GM18519 (cell line): ENCODE data around the gene MOSPD3.

Experiments used
- ATAC-seq: cut with Tn5 transposase; IDR thresholded peaks from one replicate; pipeline ENCODE4 v1.9.1; 2021; ENCODE audit warnings: mild to moderate bottlenecking, moderate library complexity; ENCODE audit not compliant: unreplicated experiment, low FRiP score

MOSPD3 gene

DNA sequence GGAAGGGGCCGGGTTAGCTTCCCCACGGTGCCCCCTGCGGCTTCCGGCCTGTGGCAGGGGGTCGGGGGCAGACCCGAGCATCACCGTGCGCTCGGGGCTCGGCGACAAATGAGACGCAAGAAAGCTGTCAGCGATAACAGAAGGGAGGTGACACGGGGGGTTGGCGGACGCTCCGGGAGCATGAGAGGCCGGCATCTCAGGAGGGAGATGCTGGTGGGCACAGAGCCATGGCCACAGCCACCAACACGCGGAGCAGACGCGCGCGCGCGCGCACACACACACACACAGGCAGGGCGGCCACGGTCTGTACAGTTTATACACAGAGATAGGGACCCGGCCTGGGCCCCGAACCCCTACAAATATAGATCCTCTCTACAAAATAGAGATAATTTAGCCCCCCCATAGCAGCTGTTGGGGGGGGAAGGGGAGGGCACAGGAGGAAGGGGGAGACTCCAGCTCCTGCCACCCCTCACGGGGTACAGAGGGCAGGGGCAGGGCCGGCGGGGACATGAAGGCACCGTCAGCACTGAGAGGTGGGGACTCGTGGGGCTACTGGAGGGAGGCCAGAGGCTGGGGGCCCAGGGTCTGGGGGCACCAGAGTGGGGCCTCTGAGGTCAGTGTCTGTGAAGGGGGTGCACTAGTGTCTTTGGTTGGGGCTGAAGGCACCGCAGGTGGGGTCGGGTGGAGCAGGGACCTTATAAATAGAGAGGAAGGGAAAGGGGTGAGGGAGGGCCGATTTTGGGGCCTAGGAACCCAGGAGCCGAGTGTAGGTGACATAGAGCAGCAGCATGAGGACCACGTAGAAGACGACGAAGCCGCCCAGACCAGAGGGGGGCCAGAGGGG is 37.8 kb upstream of the MOSPD3 start:
- ATAC-seq: no peak

GRCh38 chr7:100575206-100575631 is 37.1 kb upstream of the MOSPD3 start:
- ATAC-seq: no peak

DNA sequence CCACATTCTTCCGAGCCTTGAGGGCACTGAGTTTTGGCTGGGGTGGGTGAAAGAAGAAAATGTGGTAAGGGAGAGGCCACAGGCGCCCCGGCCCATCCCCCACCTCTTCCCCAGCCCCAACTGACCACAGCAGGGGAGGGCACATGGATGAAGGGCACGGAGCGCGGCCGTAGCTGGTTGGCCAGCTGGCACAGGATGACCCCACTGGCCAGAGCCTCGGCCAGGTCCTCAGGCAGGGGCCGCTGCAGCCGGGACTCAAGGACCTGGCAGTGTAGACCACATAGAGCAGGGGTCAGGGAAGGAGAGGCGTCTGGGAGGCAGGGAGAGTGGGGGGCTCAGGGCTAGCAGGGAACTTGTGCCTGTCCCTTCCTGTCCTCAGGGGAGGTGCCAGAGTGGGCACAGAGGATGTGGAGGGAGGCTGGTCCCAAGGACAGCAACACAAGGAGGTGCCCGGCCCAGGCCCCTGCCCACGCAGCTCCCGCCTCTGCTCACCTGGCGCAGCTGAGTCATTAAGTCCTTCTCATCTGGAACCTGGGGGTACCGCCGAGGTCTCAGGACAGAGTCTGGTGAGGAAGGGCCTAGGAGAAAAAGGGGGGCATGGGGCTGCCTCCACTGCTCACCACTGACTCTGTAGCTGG is 36.5 kb upstream of the MOSPD3 start:
- ATAC-seq: no peak

- no peak for ATAC-seq
Observed at GRCh38 chr7:100576384-100576993, 35.9 kb upstream of the MOSPD3 start.

DNA sequence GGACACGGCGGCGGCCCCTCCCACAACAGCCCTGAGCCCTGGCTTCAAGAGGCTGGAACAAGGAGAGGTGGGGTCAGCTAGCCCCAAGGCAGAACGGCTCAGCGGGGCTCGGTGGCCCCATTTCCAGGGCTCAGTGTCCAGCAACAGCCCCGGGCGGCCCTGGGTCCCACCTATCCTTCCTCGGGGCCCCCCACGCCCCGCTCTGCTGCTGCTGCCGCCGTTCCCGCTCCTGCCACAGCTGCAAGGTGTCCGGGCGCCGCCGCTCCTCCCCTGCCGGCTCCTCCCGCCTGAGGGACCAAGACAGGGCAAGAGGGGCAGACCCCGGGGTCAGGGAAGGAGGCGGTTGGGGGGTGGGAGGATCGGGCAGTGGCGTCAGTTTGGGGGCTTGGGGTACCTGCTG is 35.2 kb upstream of the MOSPD3 start:
- no peak for ATAC-seq

DNA sequence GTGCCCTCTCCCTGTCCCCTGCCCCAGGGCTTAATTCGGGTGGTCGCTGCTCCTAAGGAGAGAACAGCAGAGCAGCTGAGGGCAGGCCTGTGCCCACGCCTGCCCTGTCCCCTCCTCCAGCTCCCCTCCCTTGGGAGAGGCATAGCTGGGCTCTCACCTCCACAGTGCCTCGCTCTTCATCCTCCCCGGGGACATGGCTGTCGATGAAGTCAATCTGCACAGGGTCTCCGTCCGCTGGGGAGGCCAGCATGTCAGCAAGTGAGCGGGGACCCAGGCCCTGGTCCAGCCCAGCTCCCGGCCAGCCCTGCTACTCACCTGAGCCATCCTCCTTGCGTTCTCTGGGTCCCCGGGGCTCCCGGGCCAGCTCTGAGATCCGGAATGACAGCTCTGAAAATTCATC is 34.8 kb upstream of the MOSPD3 start:
- ATAC-seq: no peak

- no peak for ATAC-seq
Observed at GRCh38 chr7:100578246-100579183, 33.8 kb upstream of the MOSPD3 start.

DNA sequence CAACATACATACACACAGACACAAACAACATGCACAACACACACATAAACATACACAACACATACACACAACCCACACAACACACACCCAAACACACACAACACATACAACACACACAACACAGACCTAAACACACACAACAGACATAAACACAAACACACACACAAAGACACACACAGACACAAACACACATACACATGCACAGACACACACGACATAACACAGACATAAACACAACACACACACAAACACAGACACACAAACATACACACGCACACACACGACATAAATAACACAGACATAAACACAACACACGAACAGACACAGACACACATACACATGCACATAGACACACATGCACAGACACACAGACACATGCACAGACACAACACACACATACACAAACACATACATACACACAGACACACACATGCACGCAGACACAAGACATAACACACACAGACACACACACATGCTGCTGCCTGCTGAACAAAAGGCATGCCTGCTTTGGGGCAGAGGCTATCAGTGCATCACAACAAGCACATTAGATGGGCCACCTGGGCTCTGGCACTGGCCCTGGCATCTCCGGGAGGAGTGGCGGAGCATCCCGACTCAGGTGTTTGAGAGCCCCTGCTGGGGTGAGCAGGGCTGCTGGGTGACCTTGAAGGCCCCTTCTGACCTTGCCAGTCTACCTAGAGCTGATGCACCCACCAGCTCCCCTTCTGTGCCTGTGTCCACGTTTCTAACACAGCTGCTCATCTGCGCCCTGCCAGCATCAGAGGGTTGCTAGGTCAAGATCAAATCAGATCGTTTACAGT is 31.7 kb upstream of the MOSPD3 start:
- no peak for ATAC-seq

- no peak for ATAC-seq
Observed at GRCh38 chr7:100582041-100582579, 30.2 kb upstream of the MOSPD3 start.

- no peak for ATAC-seq
Observed at GRCh38 chr7:100582650-100583049, 29.7 kb upstream of the MOSPD3 start.

- no peak for ATAC-seq
Observed at GRCh38 chr7:100583132-100584053, 28.9 kb upstream of the MOSPD3 start.

DNA sequence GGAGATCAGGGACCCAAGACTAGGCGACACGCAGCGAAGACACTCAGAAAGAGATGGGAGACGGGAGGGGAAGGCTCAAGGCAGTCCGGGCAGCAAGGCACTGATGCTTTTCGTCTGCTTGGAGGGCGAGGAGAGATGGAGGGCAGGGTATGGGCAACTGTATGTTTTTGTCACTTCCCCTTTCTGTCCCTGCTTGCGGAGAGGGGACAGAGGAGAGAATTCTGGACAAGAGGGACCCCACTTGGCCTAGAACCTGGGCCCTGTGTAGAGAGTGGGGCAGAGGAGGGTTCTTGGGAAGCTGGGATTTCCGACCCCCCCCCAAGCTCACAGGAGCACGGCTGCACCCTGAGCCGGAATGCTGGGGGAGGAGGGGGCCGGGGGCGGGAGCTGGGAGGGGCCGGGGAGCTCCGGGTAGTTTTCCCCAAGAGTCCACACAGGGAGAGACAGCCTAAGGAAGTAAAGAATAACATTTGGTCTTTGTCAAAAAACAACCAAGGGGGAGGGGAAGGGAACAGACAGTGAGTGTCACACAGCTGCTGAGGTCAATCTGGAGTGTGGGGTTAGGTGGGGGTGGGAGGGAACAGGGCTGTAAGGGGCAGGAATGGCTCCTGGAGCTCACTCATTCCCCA is 28.2 kb upstream of the MOSPD3 start:
- ATAC-seq: no peak

DNA sequence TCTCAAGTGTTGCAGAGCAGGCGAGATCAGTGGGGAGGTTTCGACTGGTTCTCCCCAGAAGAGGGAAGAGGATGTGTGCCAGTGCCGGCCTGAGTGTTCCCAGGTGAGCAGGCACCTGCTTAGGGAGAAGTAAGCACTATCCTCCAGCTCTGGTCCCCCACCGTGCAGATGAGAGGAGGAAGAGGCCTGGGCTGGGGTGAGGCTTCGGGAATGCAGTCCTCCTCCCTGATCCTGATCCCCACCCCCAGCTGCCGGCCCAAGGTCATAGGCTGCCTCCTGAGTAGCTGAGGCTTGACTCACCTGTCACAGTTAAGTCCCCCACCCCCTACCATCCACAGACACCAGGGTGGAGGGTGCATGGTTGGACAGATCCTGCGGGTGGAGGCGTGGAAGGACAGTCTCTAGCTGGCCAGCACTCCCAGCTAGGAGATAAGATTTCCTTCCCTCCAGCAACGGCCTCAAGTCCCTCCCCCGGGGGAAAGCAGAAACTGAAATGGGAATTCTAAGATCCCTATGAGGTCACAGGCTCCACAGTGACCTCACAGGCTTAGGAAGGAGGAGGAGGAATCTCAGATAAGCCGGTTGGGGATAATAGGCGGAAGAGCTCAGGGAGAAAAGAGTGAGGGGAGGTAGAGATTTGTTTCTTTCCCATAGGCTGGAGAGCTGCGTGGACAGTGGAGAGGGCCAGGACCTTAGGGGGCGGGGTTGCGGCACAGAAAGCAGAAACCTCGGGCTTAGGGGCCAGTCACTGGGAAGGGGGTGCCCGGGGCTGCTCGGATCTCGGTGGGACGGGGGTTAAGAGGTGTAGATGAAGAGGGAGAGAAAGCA is 27.4 kb upstream of the MOSPD3 start:
- ATAC-seq: no peak

DNA sequence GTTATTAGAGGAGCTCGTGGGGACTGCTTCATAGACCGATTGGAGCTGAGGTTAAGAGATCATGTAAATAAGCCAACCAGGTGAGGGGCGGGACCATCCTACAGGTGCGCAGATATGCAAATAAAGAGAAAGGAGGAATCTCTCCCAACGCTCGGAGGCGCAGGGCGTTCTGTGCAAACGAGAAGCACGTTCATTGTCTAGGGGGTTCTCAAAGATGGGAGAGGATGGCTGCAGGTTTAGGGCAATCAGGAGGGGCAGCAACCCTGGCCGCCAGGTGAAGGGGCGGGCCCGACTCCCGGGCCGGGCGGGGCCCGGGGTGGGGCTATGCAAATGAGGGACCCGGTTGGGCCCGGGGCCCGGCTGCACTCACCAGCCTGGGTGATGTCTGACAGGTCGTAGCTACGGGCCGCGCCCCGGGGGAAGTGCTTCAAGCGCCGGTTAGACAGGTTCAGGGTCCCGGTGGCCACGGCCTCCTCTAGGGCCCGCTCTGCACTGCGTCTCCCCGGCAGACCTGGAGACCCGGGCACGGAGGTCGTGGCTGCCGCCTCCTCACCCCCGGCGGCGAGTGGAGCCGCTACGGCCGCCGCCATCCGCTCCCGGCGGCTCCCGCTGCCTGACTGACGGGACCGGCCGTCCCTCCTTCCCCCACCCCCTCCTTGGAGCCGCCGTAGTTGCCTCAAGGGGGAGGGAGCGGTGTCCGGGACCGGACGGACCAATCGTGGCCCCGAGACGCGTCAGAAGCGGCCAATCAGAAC is 26.7 kb upstream of the MOSPD3 start, which contains the start of gene LRCH4:
Gene LRCH4 (minus strand): TSS at position 619 of the 755 bp plus-strand sequence. CDS start 29 bp downstream, at position 590.
- ATAC-seq: no peak

GRCh38 chr7:100586266-100587025 is 25.9 kb upstream of the MOSPD3 start, which contains the start of gene FBXO24:
TSS of gene FBXO24 (plus strand) at chr7:100586328. CDS start at chr7:100586626, 298 bp downstream.
- peak; percentile 80 for ATAC-seq
